ENCODE measurements around the gene TRANK1. TPM values are rescaled to one million over a fixed set of nuclear protein-coding genes. Genes with fewer than 3 reads are reported as not detected.
"Not testable (repeated sequence)": the region's sequence is repeated elsewhere in the genome, so short reads cannot be mapped to it uniquely, and the experiment has no call there.

TRANK1 gene
- total RNA-seq, 1 donor from 2014 or later = 6.6 TPM

DNA sequence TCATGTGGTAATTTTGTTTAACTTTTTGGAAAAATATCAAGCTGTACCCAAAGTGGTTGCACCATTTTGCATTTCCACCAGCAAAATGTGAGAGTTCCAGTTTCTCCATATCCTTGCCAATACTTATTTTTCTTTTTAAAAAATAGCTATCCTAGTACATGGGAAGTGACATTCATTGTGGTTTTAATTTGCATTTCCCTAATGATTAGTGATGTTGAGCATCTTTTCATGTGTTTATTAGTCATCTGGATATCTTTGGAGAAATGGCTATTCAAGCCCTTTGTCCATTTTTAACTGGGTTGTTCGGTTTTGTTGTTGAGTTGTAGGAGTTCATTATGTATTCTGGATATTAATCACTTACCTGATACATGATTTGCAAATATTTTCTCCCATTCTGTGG, 19.5 kb upstream of the TRANK1 start:
- Histone ChIP-seq H3K4me1 (peaks cover 2% of the 10 kb centered on the region), H3K4me3 (no peak overlapping the region), H3K9me3 (replicated peaks) (no peaks in the 10 kb centered on the region), H3K27ac (replicated peaks) (no peak overlapping the region), H3K27me3 (ENCODE audit: low read depth) (no peaks in the 10 kb centered on the region), H3K36me3 (no peaks in the 10 kb centered on the region)
- no peak for TF ChIP-seq CTCF (IDR thresholded peaks at IDR 0.05; ENCODE audit: borderline replicate concordance)
- DNase-seq = no peak
- intact Hi-C loops (cut with micrococcal nuclease) = no loop called here

DNA sequence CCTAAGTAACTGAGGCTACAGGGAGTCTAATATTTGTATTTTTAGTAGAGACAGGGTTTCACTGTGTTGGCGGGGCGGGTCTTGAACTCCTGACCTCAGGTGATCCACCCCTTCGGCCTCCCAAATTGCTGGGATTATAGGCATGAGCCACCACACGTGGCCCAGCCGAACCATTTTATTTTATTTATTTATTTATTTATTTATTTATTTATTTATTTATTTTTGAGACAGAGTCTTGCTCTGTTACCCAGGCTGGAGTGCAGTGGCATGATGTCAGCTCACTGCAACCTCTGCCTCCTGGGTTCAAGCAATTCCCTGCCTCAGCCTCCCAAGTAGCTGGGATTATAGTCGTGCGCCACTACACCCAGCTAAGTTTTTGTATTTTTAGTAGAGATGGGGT, 18.2 kb upstream of the TRANK1 start:
- H3K9me3 ChIP-seq (replicated peaks); H3K27me3 ChIP-seq (ENCODE audit: low read depth); H3K36me3 ChIP-seq; H3K27ac ChIP-seq (replicated peaks); DNase-seq; H3K4me3 ChIP-seq; intact Hi-C loops (cut with micrococcal nuclease); H3K4me1 ChIP-seq: not testable (repeated sequence)

GRCh38 chr3:36960502-36960901, 15.6 kb upstream of the TRANK1 start:
- TF ChIP-seq CTCF (IDR thresholded peaks at IDR 0.05; ENCODE audit: borderline replicate concordance) = peak; percentile 12
- H3K27me3 ChIP-seq (ENCODE audit: low read depth) = no peaks in the 10 kb centered on the region
- H3K4me3 ChIP-seq = no peak overlapping the region
- intact Hi-C loops (cut with micrococcal nuclease) = no loop called here
- DNase-seq = no peak
- H3K36me3 ChIP-seq = no peaks in the 10 kb centered on the region
- H3K4me1 ChIP-seq = peaks cover 12% of the 10 kb centered on the region
- H3K9me3 ChIP-seq (replicated peaks) = no peaks in the 10 kb centered on the region
- H3K27ac ChIP-seq (replicated peaks) = no peak overlapping the region

GRCh38 chr3:36959821-36960220, 15.0 kb upstream of the TRANK1 start:
- Histone ChIP-seq H3K4me1 (peaks cover 12% of the 10 kb centered on the region), H3K9me3 (replicated peaks) (no peaks in the 10 kb centered on the region), H3K27ac (replicated peaks) (no peak overlapping the region), H3K36me3 (no peaks in the 10 kb centered on the region), H3K4me3 (no peak overlapping the region), H3K27me3 (ENCODE audit: low read depth) (no peaks in the 10 kb centered on the region)
- TF ChIP-seq CTCF (IDR thresholded peaks at IDR 0.05; ENCODE audit: borderline replicate concordance) = no peak
- intact Hi-C loops (cut with micrococcal nuclease) = no loop called here
- no peak for DNase-seq

GRCh38 chr3:36957862-36958686, 13.2 kb upstream of the TRANK1 start:
- no peaks in the 10 kb centered on the region for H3K36me3 ChIP-seq
- no peak for TF ChIP-seq CTCF (IDR thresholded peaks at IDR 0.05; ENCODE audit: borderline replicate concordance)
- H3K9me3 ChIP-seq (replicated peaks) = no peaks in the 10 kb centered on the region
- no peaks in the 10 kb centered on the region for H3K27me3 ChIP-seq (ENCODE audit: low read depth)
- peaks cover 12% of the 10 kb centered on the region for H3K4me1 ChIP-seq
- no peak overlapping the region for H3K4me3 ChIP-seq
- no peak for DNase-seq
- intact Hi-C loops (cut with micrococcal nuclease) = no loop called here
- no peak overlapping the region for H3K27ac ChIP-seq (replicated peaks)

GRCh38 chr3:36957063-36957462, 12.2 kb upstream of the TRANK1 start:
- no peak for DNase-seq
- TF ChIP-seq CTCF (IDR thresholded peaks at IDR 0.05; ENCODE audit: borderline replicate concordance) = no peak
- H3K4me3 ChIP-seq = no peak overlapping the region
- H3K9me3 ChIP-seq (replicated peaks) = no peaks in the 10 kb centered on the region
- H3K4me1 ChIP-seq = peaks cover 12% of the 10 kb centered on the region
- no peak overlapping the region for H3K27ac ChIP-seq (replicated peaks)
- no peaks in the 10 kb centered on the region for H3K27me3 ChIP-seq (ENCODE audit: low read depth)
- H3K36me3 ChIP-seq = no peaks in the 10 kb centered on the region
- intact Hi-C loops (cut with micrococcal nuclease) = no loop called here
